HEK293 (cell line): ENCODE measurements around the gene CFAP119.

ENCODE experiments used
- ATF2 ChIP-seq: fragments of 450-650 bp; formaldehyde crosslinking; IDR thresholded peaks from 2 replicates; pipeline ENCODE4 v1.5.1; 2016; ENCODE audit warnings: missing biosample characterization, missing genetic modification characterization, low read depth
- GFI1B ChIP-seq: fragments of 450-650 bp; formaldehyde crosslinking; IDR thresholded peaks from 2 replicates; pipeline ENCODE4 v1.5.1; 2016; ENCODE audit warnings: missing biosample characterization, missing genetic modification characterization
- HIC1 ChIP-seq: fragments of 450-650 bp; formaldehyde crosslinking; IDR thresholded peaks from 2 replicates; pipeline ENCODE4 v1.5.1; 2016; ENCODE audit warnings: missing biosample characterization, missing genetic modification characterization
- HOXD13 ChIP-seq: sonication (generic); formaldehyde crosslinking; IDR thresholded peaks from 2 replicates; pipeline ENCODE4 v1.8.0; 2022; ENCODE audit warnings: missing genetic modification reagents, borderline replicate concordance
- KLF9 ChIP-seq: fragments of 450-650 bp; formaldehyde crosslinking; IDR thresholded peaks from 2 replicates; pipeline ENCODE4 v1.5.1; 2016; ENCODE audit warnings: missing biosample characterization, missing genetic modification characterization, low read depth
- PRDM6 ChIP-seq: fragments of 450-650 bp; formaldehyde crosslinking; IDR thresholded peaks from 2 replicates; pipeline ENCODE4 v1.5.1; 2017; ENCODE audit warnings: missing biosample characterization, missing genetic modification characterization
- RBAK ChIP-seq: fragments of 450-650 bp; formaldehyde crosslinking; IDR thresholded peaks from 2 replicates; pipeline ENCODE4 v1.5.1; 2016; ENCODE audit warnings: missing biosample characterization, missing genetic modification characterization
- TRIM28 ChIP-seq: IDR thresholded peaks from 2 replicates; pipeline ENCODE4 v1.6.1; 2011; ENCODE audit warnings: low read length, control low read depth, borderline replicate concordance
- ZBTB1 ChIP-seq: fragments of 450-650 bp; formaldehyde crosslinking; IDR thresholded peaks from 2 replicates; pipeline ENCODE4 v1.5.1; 2016; ENCODE audit warnings: missing biosample characterization, missing genetic modification characterization
- ZBTB10 ChIP-seq: fragments of 450-650 bp; formaldehyde crosslinking; IDR thresholded peaks from 2 replicates; pipeline ENCODE4 v1.5.1; 2016; ENCODE audit warnings: missing biosample characterization, missing genetic modification characterization
- ZBTB49 ChIP-seq: fragments of 450-650 bp; formaldehyde crosslinking; IDR thresholded peaks from 2 replicates; pipeline ENCODE4 v1.5.1; 2016; ENCODE audit warnings: missing biosample characterization, missing genetic modification characterization, low read depth
- ZFP41 ChIP-seq: fragments of 450-650 bp; formaldehyde crosslinking; IDR thresholded peaks from 2 replicates; pipeline ENCODE4 v1.5.1; 2016; ENCODE audit warnings: missing biosample characterization, missing genetic modification characterization, borderline replicate concordance
- ZNF114 ChIP-seq: fragments of 450-650 bp; formaldehyde crosslinking; IDR thresholded peaks from 2 replicates; pipeline ENCODE4 v1.5.0; 2017; ENCODE audit warnings: missing biosample characterization, missing genetic modification characterization
- ZNF174 ChIP-seq: fragments of 450-650 bp; formaldehyde crosslinking; IDR thresholded peaks from 2 replicates; pipeline ENCODE4 v1.5.0; 2017; ENCODE audit warnings: missing biosample characterization, mild to moderate bottlenecking, missing genetic modification characterization
- ZNF18 ChIP-seq: fragments of 450-650 bp; formaldehyde crosslinking; IDR thresholded peaks from 2 replicates; pipeline ENCODE4 v1.5.1; 2016; ENCODE audit warnings: missing biosample characterization, missing genetic modification characterization
- ZNF221 ChIP-seq: fragments of 450-650 bp; formaldehyde crosslinking; IDR thresholded peaks from 2 replicates; pipeline ENCODE4 v1.5.1; 2017; ENCODE audit warnings: missing biosample characterization, missing genetic modification characterization, borderline replicate concordance
- ZNF239 ChIP-seq: fragments of 450-650 bp; formaldehyde crosslinking; IDR thresholded peaks from 2 replicates; pipeline ENCODE4 v1.5.1; 2016; ENCODE audit warnings: missing biosample characterization, missing genetic modification characterization
- ZNF366 ChIP-seq: fragments of 450-650 bp; formaldehyde crosslinking; conservative IDR thresholded peaks from 2 replicates; pipeline ENCODE4 v1.5.1; 2016; ENCODE audit warnings: missing biosample characterization, missing genetic modification characterization
- ZNF449 ChIP-seq: fragments of 450-650 bp; formaldehyde crosslinking; IDR thresholded peaks from 2 replicates; pipeline ENCODE4 v1.5.1; 2017; ENCODE audit warnings: missing biosample characterization, mild to moderate bottlenecking, missing genetic modification characterization, moderate library complexity
- ZNF488 ChIP-seq: fragments of 450-650 bp; formaldehyde crosslinking; IDR thresholded peaks from 2 replicates; pipeline ENCODE4 v1.5.1; 2016; ENCODE audit warnings: missing biosample characterization, missing genetic modification characterization
- ZNF580 ChIP-seq: fragments of 450-650 bp; formaldehyde crosslinking; IDR thresholded peaks from 2 replicates; pipeline ENCODE4 v1.5.1; 2016; ENCODE audit warnings: missing biosample characterization, missing genetic modification characterization
- ZNF677 ChIP-seq: fragments of 450-650 bp; IDR thresholded peaks from 2 replicates; pipeline ENCODE4 v1.5.0; 2018; ENCODE audit warnings: missing biosample characterization, mild to moderate bottlenecking, missing genetic modification characterization, moderate library complexity
- ZNF785 ChIP-seq: fragments of 450-650 bp; formaldehyde crosslinking; IDR thresholded peaks from 2 replicates; pipeline ENCODE4 v1.5.1; 2016; ENCODE audit warnings: missing biosample characterization, missing genetic modification characterization
- ZNF791 ChIP-seq: fragments of 450-650 bp; formaldehyde crosslinking; IDR thresholded peaks from 2 replicates; pipeline ENCODE4 v1.5.1; 2016; ENCODE audit warnings: missing biosample characterization, missing genetic modification characterization

The CFAP119 gene

GRCh38 chr16:30786115-30786935, 24.5 kb upstream of the CFAP119 start (continued):
- TF ChIP-seq ZNF580 (tag by site-specific recombination) = no peak
- no peak for TF ChIP-seq ZNF449 (tag by site-specific recombination)
- TF ChIP-seq ZNF488 (tag by site-specific recombination) = no peak
- TF ChIP-seq ZNF785 = no peak
- no peak for TF ChIP-seq ZBTB1 (tag by site-specific recombination)
- no peak for TF ChIP-seq ATF2
- no peak for TF ChIP-seq RBAK (tag by site-specific recombination)
- no peak for TF ChIP-seq GFI1B (tag by site-specific recombination)
- TF ChIP-seq ZBTB10 (tag by site-specific recombination) = no peak
- TF ChIP-seq KLF9 (tag by site-specific recombination) = no peak
- TF ChIP-seq HIC1 (tag by site-specific recombination) = no peak
- TF ChIP-seq ZNF18 (tag by site-specific recombination) = no peak
- TF ChIP-seq ZNF791 (tag by site-specific recombination) = no peak
- no peak for TF ChIP-seq ZBTB49 (tag by site-specific recombination)
- TF ChIP-seq ZNF114 = no peak
- TF ChIP-seq ZNF239 (tag by site-specific recombination) = no peak
- no peak for TF ChIP-seq ZFP41 (tag by site-specific recombination)
- no peak for TF ChIP-seq ZNF677 (tag by site-specific recombination)
- no peak for TF ChIP-seq ZNF174 (tag by site-specific recombination)
- TF ChIP-seq HOXD13 (CRISPR knock-in tag) = no peak
- no peak for TF ChIP-seq PRDM6 (tag by site-specific recombination)
- no peak for TF ChIP-seq TRIM28
- TF ChIP-seq ZNF366 (tag by site-specific recombination) = peak; percentile 56
- TF ChIP-seq ZNF221 (tag by site-specific recombination) = no peak
